K562 (cell line): Measurements from ENCODE around the gene AGFG2. TPM values are rescaled to one million over a fixed set of nuclear protein-coding genes. Genes with fewer than 3 reads are reported as not detected.

Experiments used
- CTCFL ChIP-seq: IDR thresholded peaks from 2 replicates; pipeline ENCODE4 v1.6.1; 2011; ENCODE audit warnings: borderline replicate concordance, low read depth, mild to moderate bottlenecking, moderate library complexity, low read length; ENCODE audit not compliant: insufficient read depth, poor library complexity, severe bottlenecking
- CXXC5 ChIP-seq: fragments of 250-450 bp; sonication (Bioruptor Pico); IDR thresholded peaks from 2 replicates; pipeline ENCODE4 v1.8.0; 2022; ENCODE audit warnings: inconsistent platforms, mild to moderate bottlenecking, moderate library complexity
- HDAC2 ChIP-seq: fragments of 450-650 bp; IDR thresholded peaks from 2 replicates; pipeline ENCODE4 v1.6.1; 2016; ENCODE audit warnings: mild to moderate bottlenecking
- KDM1A ChIP-seq, 2 experiments: fragments of 450-650 bp; IDR thresholded peaks; 2 replicates each; pipeline ENCODE4 v1.6.1; 2016; ENCODE audit warnings: mild to moderate bottlenecking in 2 of 2
- MCM2 ChIP-seq: fragments of 450-650 bp; IDR thresholded peaks from 2 replicates; pipeline ENCODE4 v1.6.1; 2017; ENCODE audit warnings: low read depth, mild to moderate bottlenecking
- MXI1 ChIP-seq: IDR thresholded peaks from 2 replicates; pipeline ENCODE4 v1.6.1; 2011; ENCODE audit warnings: low read depth, mild to moderate bottlenecking, improper control_type of control experiment, low read length
- NFYB ChIP-seq: IDR thresholded peaks from 2 replicates; pipeline ENCODE4 v1.6.1; 2011; ENCODE audit warnings: mild to moderate bottlenecking, moderate library complexity; ENCODE audit not compliant: insufficient read length; ENCODE audit errors: extremely low read depth
- POLR2G ChIP-seq: fragments of 200-400 bp; formaldehyde crosslinking; IDR thresholded peaks from 2 replicates; pipeline ENCODE4 v1.6.1; 2017; ENCODE audit warnings: low read depth, mild to moderate bottlenecking, antibody characterized with exemption, low read length, moderate library complexity
- SETDB1 ChIP-seq: IDR thresholded peaks from one replicate; pipeline ENCODE4 v1.6.1; 2012; ENCODE audit warnings: low read length, control low read depth, inconsistent platforms
- SMARCE1 ChIP-seq: fragments of 450-650 bp; IDR thresholded peaks from 2 replicates; pipeline ENCODE4 v1.7.1; 2016; ENCODE audit warnings: mild to moderate bottlenecking
- SP2 ChIP-seq: IDR thresholded peaks from 2 replicates; pipeline ENCODE4 v1.6.1; 2011; ENCODE audit warnings: mild to moderate bottlenecking, low read depth, low read length, moderate library complexity; ENCODE audit not compliant: poor library complexity, severe bottlenecking; ENCODE audit errors: extremely low read depth
- THRA ChIP-seq: fragments of 450-650 bp; IDR thresholded peaks from 2 replicates; pipeline ENCODE4 v1.6.1; 2017; ENCODE audit warnings: mild to moderate bottlenecking, moderate library complexity
- TSHZ1 ChIP-seq: fragments of 250-450 bp; sonication (Bioruptor Pico); IDR thresholded peaks from 2 replicates; pipeline ENCODE4 v1.4.0; 2020; ENCODE audit warnings: mild to moderate bottlenecking, moderate library complexity
- XRCC3 ChIP-seq: fragments of 450-650 bp; IDR thresholded peaks from 2 replicates; pipeline ENCODE4 v1.6.1; 2017; ENCODE audit warnings: mild to moderate bottlenecking, moderate library complexity
- ZNF609 ChIP-seq: sonication (generic); formaldehyde crosslinking; IDR thresholded peaks from 2 replicates; pipeline ENCODE4 v1.8.1; 2023; ENCODE audit warnings: missing genetic modification reagents, mild to moderate bottlenecking, borderline replicate concordance
- ZNF696 ChIP-seq: fragments of 250-450 bp; sonication (Bioruptor Pico); conservative IDR thresholded peaks from 2 replicates; pipeline ENCODE4 v1.4.0; 2020; ENCODE audit warnings: mild to moderate bottlenecking, moderate library complexity
- ZNF764 ChIP-seq: fragments of 250-450 bp; sonication (Bioruptor Pico); IDR thresholded peaks from 2 replicates; pipeline ENCODE4 v1.4.0; 2020; ENCODE audit warnings: low read depth, mild to moderate bottlenecking, moderate library complexity
- polyA plus RNA-seq, 8 experiments: library from polyadenylated mRNA; depleted of rRNA in 4 of 8; stranded (reverse) in 5 of 8; unstranded in 3 of 8; fragments of >200 nt; fragmentation: Nextera tagmentation in 2 of 8; fragmentation: Illumina TruSeq in 1 of 8; extraction: Ambion mirVana in 2 of 8; extraction: Trizol in 1 of 8; gene quantifications; 2 replicates each; pipeline versions ENCODE4 v1.2.1 to v1.2.3, GENCODE V29; 2011 to 2014; ENCODE audit warnings: inconsistent platforms in 1 of 8, missing spikeins in 1 of 8
- total RNA-seq, 7 experiments: library from RNA; depleted of rRNA in 6 of 7; stranded (reverse); fragments of >200 nt in 6 of 7; fragmentation: Illumina TruSeq in 2 of 7; extraction: Trizol in 2 of 7; gene quantifications; 2 replicates each; pipeline versions ENCODE4 v1.2.1 to v1.2.3, GENCODE V29; 2011 to 2021; ENCODE audit warnings: low replicate concordance in 1 of 7

AGFG2 gene
- total and polyA plus RNA-seq, 9 of the 15 experiments (the other 6 are each of a cell fraction or from before 2014, with no cell fraction given), result 0.31 to 23.1 (median 6.5) TPM

GRCh38 chr7:100489824-100490223, 49.2 kb upstream of the AGFG2 start (continued):
- no peak for TF ChIP-seq TSHZ1 (CRISPR knock-in tag)
- TF ChIP-seq ZNF696 (CRISPR knock-in tag), result no peak
- no peak for TF ChIP-seq CXXC5 (CRISPR knock-in tag)
- no peak for TF ChIP-seq XRCC3
- TF ChIP-seq MCM2, result no peak
- TF ChIP-seq NFYB, result no peak
- TF ChIP-seq THRA, result no peak
- TF ChIP-seq SETDB1, result no peak
- no peak for TF ChIP-seq SMARCE1
- TF ChIP-seq CTCFL, result no peak
- TF ChIP-seq SP2, result no peak
- TF ChIP-seq HDAC2, result peak; percentile 42; the same call in 1 of the 2 replicates
- no peak for TF ChIP-seq ZNF609 (CRISPR knock-in tag)
- TF ChIP-seq MXI1, result peak; percentile 92
- no peak for TF ChIP-seq POLR2G
- TF ChIP-seq ZNF764 (CRISPR knock-in tag), result no peak
- TF ChIP-seq KDM1A (IDR thresholded peaks at IDR 0.05), result peak; percentile 83 to 84
